ENCODE results near the gene UAP1.

The UAP1 gene

GRCh38 chr1:162612606-162613400, 51.3 kb downstream of the UAP1 start:
- no peak for DNase-seq (ENCODE audit: low read depth in 2 of 3, low spot score in 2 of 3)

- no peak for DNase-seq (ENCODE audit: low read depth in 2 of 3, low spot score in 2 of 3)
Observed at GRCh38 chr1:162616848-162617247, 55.3 kb downstream of the UAP1 start.

- no peak for DNase-seq (ENCODE audit: low read depth in 2 of 3, low spot score in 2 of 3)
Observed at GRCh38 chr1:162617513-162617912, 56.0 kb downstream of the UAP1 start.

GRCh38 chr1:162619076-162619475, 57.6 kb downstream of the UAP1 start:
- no peak for DNase-seq (ENCODE audit: low read depth in 2 of 3, low spot score in 2 of 3)

GRCh38 chr1:162621256-162621655, 59.7 kb downstream of the UAP1 start:
- no peak for DNase-seq (ENCODE audit: low read depth in 2 of 3, low spot score in 2 of 3)

GRCh38 chr1:162625679-162626078, 64.2 kb downstream of the UAP1 start:
- DNase-seq (ENCODE audit: low read depth in 2 of 3, low spot score in 2 of 3): no peak

- no peak for DNase-seq (ENCODE audit: low read depth in 2 of 3, low spot score in 2 of 3)
Observed at GRCh38 chr1:162626094-162626493, 64.6 kb downstream of the UAP1 start.

GRCh38 chr1:162626761-162627160, 65.2 kb downstream of the UAP1 start:
- no peak for DNase-seq (ENCODE audit: low read depth in 2 of 3, low spot score in 2 of 3)

GRCh38 chr1:162627662-162628296, 66.3 kb downstream of the UAP1 start:
- no peak for DNase-seq (ENCODE audit: low read depth in 2 of 3, low spot score in 2 of 3)

- DNase-seq (ENCODE audit: low read depth in 2 of 3, low spot score in 2 of 3): no peak
Observed at GRCh38 chr1:162629077-162629627, 67.6 kb downstream of the UAP1 start.

- no peak for DNase-seq (ENCODE audit: low read depth in 2 of 3, low spot score in 2 of 3)
Observed at GRCh38 chr1:162629651-162630050, 68.1 kb downstream of the UAP1 start.

GRCh38 chr1:162631546-162632191, 70.1 kb downstream of the UAP1 start:
- DNase-seq (ENCODE audit: low read depth in 2 of 3, low spot score in 2 of 3): no peak

GRCh38 chr1:162632217-162632666, 70.7 kb downstream of the UAP1 start, which contains the start of gene DDR2:
Gene DDR2 (plus strand): TSS chr1:162632464. CDS start chr1:162719064, 86,600 bp downstream.
- DNase-seq (ENCODE audit: low read depth in 2 of 3, low spot score in 2 of 3): no peak

GRCh38 chr1:162632698-162633080, 71.2 kb downstream of the UAP1 start:
- DNase-seq (ENCODE audit: low read depth in 2 of 3, low spot score in 2 of 3): no peak

GRCh38 chr1:162633081-162633762, 71.7 kb downstream of the UAP1 start:
- no peak for DNase-seq (ENCODE audit: low read depth in 2 of 3, low spot score in 2 of 3)

- DNase-seq (ENCODE audit: low read depth in 2 of 3, low spot score in 2 of 3): no peak
Observed at GRCh38 chr1:162635418-162635817, 73.9 kb downstream of the UAP1 start.

- DNase-seq (ENCODE audit: low read depth in 2 of 3, low spot score in 2 of 3): no peak
Observed at GRCh38 chr1:162639718-162640117, 78.2 kb downstream of the UAP1 start.

- no peak for DNase-seq (ENCODE audit: low read depth in 2 of 3, low spot score in 2 of 3)
Observed at GRCh38 chr1:162641114-162641513, 79.6 kb downstream of the UAP1 start.

GRCh38 chr1:162644986-162645314, 83.4 kb downstream of the UAP1 start:
- no peak for DNase-seq (ENCODE audit: low read depth in 2 of 3, low spot score in 2 of 3)

GRCh38 chr1:162645666-162646065, 84.1 kb downstream of the UAP1 start:
- DNase-seq (ENCODE audit: low read depth in 2 of 3, low spot score in 2 of 3): no peak

- no peak for DNase-seq (ENCODE audit: low read depth in 2 of 3, low spot score in 2 of 3)
Observed at GRCh38 chr1:162649583-162649982, 88.1 kb downstream of the UAP1 start.
